Right cardiac atrium (tissue), 5 donors: Measurements from ENCODE around the gene SNX33. TPM values are rescaled to one million over a fixed set of nuclear protein-coding genes. Genes with fewer than 3 reads are reported as not detected.
"Not testable (repeated sequence)": the region's sequence is repeated elsewhere in the genome, so short reads cannot be mapped to it uniquely, and the experiment has no call there.

Experiments used
- ATAC-seq, 2 donors: fragments of 200-7000 bp; cut with Tn5 transposase; one replicate each; pipeline versions ENCODE4 v1.8.0 to v1.9.1; 2020; ENCODE audit warnings: moderate library complexity in 2 of 2, mild to moderate bottlenecking in 1 of 2
- DNase-seq, 3 donors: peaks; one replicate each; pipeline ENCODE4 v3.0.0-alpha.2; 2020
- H3K27ac ChIP-seq: one replicate; pipeline ENCODE4 v1.5.1; 2013; ENCODE audit warnings: mild to moderate bottlenecking, low read length, control low read depth, moderate library complexity
- H3K27me3 ChIP-seq: one replicate; pipeline ENCODE4 v1.6.1; 2013; ENCODE audit not compliant: control insufficient read depth, insufficient read depth
- H3K4me1 ChIP-seq: one replicate; pipeline ENCODE4 v1.6.1; 2013; ENCODE audit warnings: low read length; ENCODE audit not compliant: control insufficient read depth, insufficient read depth
- H3K4me3 ChIP-seq: one replicate; pipeline ENCODE4 v1.5.1; 2013; ENCODE audit warnings: low read length, control low read depth
- H3K9me3 ChIP-seq: one replicate; pipeline ENCODE4 v1.6.1; 2013; ENCODE audit warnings: low read length; ENCODE audit not compliant: control insufficient read depth
- WGBS: extraction: QIAGEN DNeasy Blood & Tissue Kit; methylation state at CpG from one replicate; pipeline ENCODE4 v1.1.7; 2013; 5-methylcytosine and 5-hydroxymethylcytosine counted together
- intact Hi-C, 4 donors: fragments of 100-400 bp; cut with DNase I; formaldehyde crosslinking; loops; one replicate each; pipeline versions ENCODE4 v1.11.0 to v1.14.0; 2022 to 2023
- polyA plus RNA-seq: library from polyadenylated mRNA; stranded (reverse); fragments of 200-250 nt; gene quantifications from one replicate; pipeline ENCODE4 v1.2.3, GENCODE V29; 2013
- total RNA-seq, 4 donors: library from RNA; stranded (reverse); fragmentation: NEBNext Ultra II Directional; extraction: Animal tissue kit (Norgen Biotek cat#: 25700); gene quantifications; one replicate each; pipeline ENCODE4 v1.2.1, GENCODE V29; 2021
- donor health status: healthy with polysubstance abuse.
- donor health status: DM: no; HTN: yes; CAD: no.
- donor health status: DM: no; HTN: no; CAD: no.
- donor health status: DM: no; HTN: yes; CAD: no; lungs with severe emphysema.
- donor health status: DM: yes; HTN: yes; CAD: no.

Gene SNX33
- total and polyA plus RNA-seq, 5 donors, result 13.2 to 18.4 (median 17.5) TPM

- ATAC-seq (no peak), DNase-seq (no peak)
- no peaks in the 10 kb centered on the region for H3K4me1 ChIP-seq
- no peak overlapping the region for H3K4me3 ChIP-seq
- H3K9me3 ChIP-seq, result no peaks in the 10 kb centered on the region
- H3K27ac ChIP-seq, result no peak overlapping the region
- intact Hi-C loops, result loop anchor here in 1 of 4 donors (10.0 kb wide), 2 partner anchors 47 to 53 kb away; no protein-coding TSS in a partner anchor
- 92% methylated on average over 7 of the region's 7 CpGs for WGBS
- no peaks in the 10 kb centered on the region for H3K27me3 ChIP-seq
Observed at GRCh38 chr15:75688278-75688557, 40.5 kb downstream of the SNX33 start.

GRCh38 chr15:75688831-75689230 is 41.1 kb downstream of the SNX33 start:
- WGBS, result 95% methylated on average over 26 of the region's 26 CpGs
- Histone ChIP-seq H3K4me1 (peaks cover 3% of the 10 kb centered on the region), H3K4me3 (no peak overlapping the region), H3K9me3 (no peaks in the 10 kb centered on the region), H3K27ac (no peak overlapping the region), H3K27me3 (no peaks in the 10 kb centered on the region)
- intact Hi-C loops, result loop anchor here in 1 of 4 donors (10.0 kb wide), 2 partner anchors 46 to 54 kb away; no protein-coding TSS in a partner anchor
- ATAC-seq (no peak), DNase-seq (no peak)

GRCh38 chr15:75689429-75689828 is 41.7 kb downstream of the SNX33 start:
- ATAC-seq, H3K9me3 ChIP-seq, H3K27me3 ChIP-seq, H3K27ac ChIP-seq, DNase-seq, H3K4me1 ChIP-seq, H3K4me3 ChIP-seq: not testable (repeated sequence)
- 93% methylated on average over 20 of the region's 20 CpGs for whole genome bisulfite sequencing
- intact Hi-C loops, result loop anchor here in 1 of 4 donors (10.0 kb wide), 2 partner anchors 45 to 55 kb away; no protein-coding TSS in a partner anchor

GRCh38 chr15:75692311-75692710 is 44.6 kb downstream of the SNX33 start:
- H3K4me3 ChIP-seq, H3K9me3 ChIP-seq, ATAC-seq, H3K4me1 ChIP-seq, DNase-seq, H3K27ac ChIP-seq, H3K27me3 ChIP-seq: not testable (repeated sequence)
- intact Hi-C loops, result loop anchor here in 1 of 4 donors (10.0 kb wide), 1 partner anchor 112 kb away; no protein-coding TSS in a partner anchor
- WGBS, result 78% methylated on average over 4 of the region's 4 CpGs

- not testable (repeated sequence) for ATAC-seq, DNase-seq, H3K27ac ChIP-seq, H3K27me3 ChIP-seq, H3K4me1 ChIP-seq, H3K9me3 ChIP-seq, H3K4me3 ChIP-seq
- 79% methylated on average over 11 of the region's 15 CpGs for WGBS
- intact Hi-C loops, result loop anchor here in 1 of 4 donors (10.0 kb wide), 1 partner anchor 112 kb away; no protein-coding TSS in a partner anchor
Observed at GRCh38 chr15:75693028-75693427, 45.3 kb downstream of the SNX33 start.

GRCh38 chr15:75693501-75694240 is 46.0 kb downstream of the SNX33 start:
- intact Hi-C loops, result loop anchor here in 1 of 4 donors (10.0 kb wide), 1 partner anchor 111 kb away; no protein-coding TSS in a partner anchor
- peaks cover 4% of the 10 kb centered on the region for H3K4me1 ChIP-seq

GRCh38 chr15:75694241-75695182 is 46.8 kb downstream of the SNX33 start:
- Histone ChIP-seq H3K4me1 (peaks cover 4% of the 10 kb centered on the region), H3K27me3 (no peaks in the 10 kb centered on the region), H3K4me3 (no peak overlapping the region), H3K27ac (peak overlapping the region; percentile 0), H3K9me3 (no peaks in the 10 kb centered on the region)
- peak; percentile 89 to 93 (median 91) for DNase-seq
- ATAC-seq, result peak; percentile 82 to 84
- intact Hi-C loops, result loop anchor here in 1 of 4 donors (10.0 kb wide), 1 partner anchor 110 kb away; no protein-coding TSS in a partner anchor
- 15% methylated on average over 20 of the region's 20 CpGs for WGBS

More at GRCh38 chr15:75693501-75694240, 46.0 kb downstream of the SNX33 start:
- Histone ChIP-seq H3K27me3 (no peaks in the 10 kb centered on the region), H3K4me3 (no peak overlapping the region), H3K9me3 (no peaks in the 10 kb centered on the region), H3K27ac (peak overlapping the region; percentile 0)
- ATAC-seq, result no peak
- 31% methylated on average over 14 of the region's 14 CpGs for WGBS
- DNase-seq, result peak in 1 of 3 donors; percentile 59

- no peak for DNase-seq
- no peak for ATAC-seq
- intact Hi-C loops, result loop anchor here in 1 of 4 donors (10.0 kb wide), 1 partner anchor 110 kb away; no protein-coding TSS in a partner anchor
- no peak overlapping the region for H3K27ac ChIP-seq
- H3K9me3 ChIP-seq, result no peaks in the 10 kb centered on the region
- no peak overlapping the region for H3K4me3 ChIP-seq
- H3K4me1 ChIP-seq, result peaks cover 7% of the 10 kb centered on the region
- WGBS, result 59% methylated on average over 6 of the region's 6 CpGs
- no peaks in the 10 kb centered on the region for H3K27me3 ChIP-seq
Observed at GRCh38 chr15:75695220-75695619, 47.5 kb downstream of the SNX33 start.

- H3K27ac ChIP-seq, result no peak overlapping the region
- peaks cover 7% of the 10 kb centered on the region for H3K4me1 ChIP-seq
- DNase-seq (peak in 1 of 3 donors; percentile 40), ATAC-seq (no peak)
- no peak overlapping the region for H3K4me3 ChIP-seq
- no peaks in the 10 kb centered on the region for H3K9me3 ChIP-seq
- intact Hi-C loops, result loop anchor here in 1 of 4 donors (10.0 kb wide), 1 partner anchor 109 kb away; no protein-coding TSS in a partner anchor
- 58% methylated on average over 7 of the region's 7 CpGs for WGBS
- H3K27me3 ChIP-seq, result no peaks in the 10 kb centered on the region
Observed at GRCh38 chr15:75695634-75696310, 48.1 kb downstream of the SNX33 start.

GRCh38 chr15:75696311-75696720 is 48.6 kb downstream of the SNX33 start:
- Histone ChIP-seq H3K9me3 (no peaks in the 10 kb centered on the region), H3K27me3 (no peaks in the 10 kb centered on the region), H3K27ac (no peak overlapping the region), H3K4me3 (no peak overlapping the region), H3K4me1 (peaks cover 12% of the 10 kb centered on the region)
- DNase-seq (peak in 1 of 3 donors; percentile 55), ATAC-seq (no peak)
- intact Hi-C loops, result loop anchor here in 1 of 4 donors (10.0 kb wide), 1 partner anchor 108 kb away; no protein-coding TSS in a partner anchor
- WGBS, result 78% methylated on average over 14 of the region's 14 CpGs
